IPS-18a (cell line): ENCODE data around the gene RNF112.

Experiments
- H3K27ac ChIP-seq: one replicate; pipeline ENCODE4 v1.5.1; 2013; ENCODE audit warnings: low read length
- H3K27me3 ChIP-seq: one replicate; pipeline ENCODE4 v1.6.1; 2013; ENCODE audit warnings: mild to moderate bottlenecking, low read length; ENCODE audit not compliant: control insufficient read depth, insufficient read depth
- H3K36me3 ChIP-seq: one replicate; pipeline ENCODE4 v1.6.1; 2013; ENCODE audit warnings: low read depth, low read length; ENCODE audit not compliant: control insufficient read depth
- H3K4me1 ChIP-seq: one replicate; pipeline ENCODE4 v1.6.1; 2013; ENCODE audit warnings: low read depth, low read length; ENCODE audit not compliant: control insufficient read depth
- H3K4me3 ChIP-seq: one replicate; pipeline ENCODE4 v1.5.1; 2013; ENCODE audit warnings: low read length
- H3K9ac ChIP-seq: one replicate; pipeline ENCODE4 v1.6.1; 2013; ENCODE audit warnings: mild to moderate bottlenecking, low read length, moderate library complexity
- H3K9me3 ChIP-seq: one replicate; pipeline ENCODE4 v1.6.1; 2013; ENCODE audit warnings: low read depth, low read length; ENCODE audit not compliant: control insufficient read depth

Gene RNF112

GRCh38 chr17:19410875-19411620 is at the start of gene RNF112:
Gene RNF112 (plus strand): TSS chr17:19411232. CDS start chr17:19411409, 177 bp downstream.
- H3K27me3 ChIP-seq, result peaks cover 8% of the 10 kb centered on the region
- H3K4me1 ChIP-seq, result peaks cover 11% of the 10 kb centered on the region
- peak within 1 kb of the TSS; percentile 7 for H3K9ac ChIP-seq
- no peaks in the 10 kb centered on the region for H3K36me3 ChIP-seq
- H3K9me3 ChIP-seq, result no peaks in the 10 kb centered on the region
- H3K4me3 ChIP-seq, result no peak within 1 kb of the TSS
- no peak within 1 kb of the TSS for H3K27ac ChIP-seq

- Histone ChIP-seq H3K4me1 (peaks cover 4% of the 10 kb centered on the region), H3K27ac (no peak overlapping the region), H3K36me3 (peaks cover 4% of the 10 kb centered on the region), H3K9me3 (no peaks in the 10 kb centered on the region), H3K9ac (no peak overlapping the region), H3K27me3 (no peaks in the 10 kb centered on the region), H3K4me3 (no peak overlapping the region)
These were observed 49.7 kb upstream of the RNF112 start for GRCh38 chr17:19361326-19361725.

GRCh38 chr17:19361944-19362276 is 49.1 kb upstream of the RNF112 start:
- no peak overlapping the region for H3K27ac ChIP-seq

GRCh38 chr17:19362277-19363113 is 48.5 kb upstream of the RNF112 start, which contains the start of gene B9D1:
Gene B9D1 (minus strand): TSS chr17:19362723. CDS start chr17:19362569, 154 bp downstream.
- Histone ChIP-seq H3K9me3 (no peaks in the 10 kb centered on the region), H3K4me1 (peaks cover 4% of the 10 kb centered on the region), H3K4me3 (peak within 1 kb of the TSS; percentile 82), H3K36me3 (peaks cover 4% of the 10 kb centered on the region), H3K27ac (no peak within 1 kb of the TSS), H3K27me3 (no peaks in the 10 kb centered on the region), H3K9ac (peak within 1 kb of the TSS; percentile 50)

More at GRCh38 chr17:19361944-19362276, 49.1 kb upstream of the RNF112 start:
- Histone ChIP-seq H3K9me3 (no peaks in the 10 kb centered on the region), H3K4me3 (peak overlapping the region; percentile 82), H3K36me3 (peaks cover 4% of the 10 kb centered on the region), H3K9ac (peak overlapping the region; percentile 50), H3K27me3 (no peaks in the 10 kb centered on the region), H3K4me1 (peaks cover 4% of the 10 kb centered on the region)

- H3K27ac ChIP-seq, result no peak overlapping the region
- no peaks in the 10 kb centered on the region for H3K27me3 ChIP-seq
- H3K36me3 ChIP-seq, result no peaks in the 10 kb centered on the region
- no peak overlapping the region for H3K9ac ChIP-seq
- peaks cover 4% of the 10 kb centered on the region for H3K4me1 ChIP-seq
- H3K9me3 ChIP-seq, result no peaks in the 10 kb centered on the region
- peak overlapping the region; percentile 82 for H3K4me3 ChIP-seq
These were observed 48.0 kb upstream of the RNF112 start for GRCh38 chr17:19363114-19363438.

GRCh38 chr17:19363460-19364035 is 47.5 kb upstream of the RNF112 start:
- no peak overlapping the region for H3K9ac ChIP-seq
- H3K27me3 ChIP-seq, result no peaks in the 10 kb centered on the region
- no peaks in the 10 kb centered on the region for H3K36me3 ChIP-seq
- H3K4me1 ChIP-seq, result peaks cover 4% of the 10 kb centered on the region
- H3K27ac ChIP-seq, result no peak overlapping the region
- peak overlapping the region; percentile 82 for H3K4me3 ChIP-seq
- H3K9me3 ChIP-seq, result no peaks in the 10 kb centered on the region

GRCh38 chr17:19364699-19365498 is 46.1 kb upstream of the RNF112 start:
- no peak overlapping the region for H3K27ac ChIP-seq
- H3K9ac ChIP-seq, result no peak overlapping the region
- no peaks in the 10 kb centered on the region for H3K9me3 ChIP-seq
- peaks cover 4% of the 10 kb centered on the region for H3K4me1 ChIP-seq
- H3K4me3 ChIP-seq, result no peak overlapping the region
- no peaks in the 10 kb centered on the region for H3K27me3 ChIP-seq
- H3K36me3 ChIP-seq, result no peaks in the 10 kb centered on the region

- no peaks in the 10 kb centered on the region for H3K36me3 ChIP-seq
- no peak overlapping the region for H3K4me3 ChIP-seq
- no peaks in the 10 kb centered on the region for H3K9me3 ChIP-seq
- no peak overlapping the region for H3K27ac ChIP-seq
- peaks cover 4% of the 10 kb centered on the region for H3K4me1 ChIP-seq
- H3K27me3 ChIP-seq, result no peaks in the 10 kb centered on the region
- no peak overlapping the region for H3K9ac ChIP-seq
These were observed 45.6 kb upstream of the RNF112 start for GRCh38 chr17:19365499-19365817.

- Histone ChIP-seq H3K9ac (no peak overlapping the region), H3K4me1 (peaks cover 4% of the 10 kb centered on the region), H3K27me3 (no peaks in the 10 kb centered on the region), H3K27ac (no peak overlapping the region), H3K9me3 (no peaks in the 10 kb centered on the region), H3K4me3 (no peak overlapping the region), H3K36me3 (no peaks in the 10 kb centered on the region)
These were observed 45.0 kb upstream of the RNF112 start for GRCh38 chr17:19365833-19366636.

- no peak overlapping the region for H3K4me3 ChIP-seq
- no peaks in the 10 kb centered on the region for H3K27me3 ChIP-seq
- peaks cover 4% of the 10 kb centered on the region for H3K4me1 ChIP-seq
These were observed 44.4 kb upstream of the RNF112 start for GRCh38 chr17:19366637-19366972.

More at GRCh38 chr17:19366637-19366972, 44.4 kb upstream of the RNF112 start:
- Histone ChIP-seq H3K36me3 (no peaks in the 10 kb centered on the region), H3K27ac (no peak overlapping the region), H3K9me3 (no peaks in the 10 kb centered on the region), H3K9ac (no peak overlapping the region)
